Pancreas (tissue), 10 donors: ENCODE results near the gene H1-8. TPM values are rescaled to one million over a fixed set of nuclear protein-coding genes. Genes with fewer than 3 reads are reported as not detected.
A peak's percentile ranks its signal among the peaks of the same experiment; 100 is the strongest.

Experiments used
- ATAC-seq, 4 donors: fragments of 200-7000 bp; cut with Tn5 transposase; one replicate each; pipeline versions ENCODE4 v1.8.0 to v1.9.1; 2020; ENCODE audit warnings: mild to moderate bottlenecking in 4 of 4, moderate library complexity in 4 of 4
- DNase-seq, 6 donors: peaks; one replicate each; pipeline ENCODE4 v3.0.0-alpha.2; 2020
- FAIRE-seq: peaks from 2 replicates; lab custom pipeline; 2012; peaks lifted over from hg19 to GRCh38; lab: Jason Lieb, UNC
- H3K27ac ChIP-seq, 4 donors: fragments of 200-600 bp; sonication (generic); 1 replicate in 3 of 4; 2 replicates in 1 of 4; pipeline versions ENCODE4 v1.5.0 to v1.8.0; 2020
- H3K27me3 ChIP-seq, 4 donors: fragments of 200-600 bp; one replicate each; pipeline ENCODE4 v1.8.0; 2021
- H3K36me3 ChIP-seq, 3 donors: fragments of 200-600 bp; sonication (generic) in 1 of 3; one replicate each; pipeline versions ENCODE4 v1.5.0 to v1.8.0; 2020 to 2021
- H3K4me1 ChIP-seq, 3 donors: fragments of 200-600 bp; one replicate each; pipeline ENCODE4 v1.8.0; 2021
- H3K4me3 ChIP-seq, 4 donors: fragments of 200-600 bp; sonication (generic) in 2 of 4; one replicate each; pipeline versions ENCODE4 v1.5.0 to v1.8.0; 2020 to 2021
- H3K9me3 ChIP-seq, 4 donors: fragments of 200-600 bp; one replicate each; pipeline ENCODE4 v1.8.0; 2021
- WGBS, 2 donors: extraction: QIAGEN DNeasy Blood & Tissue Kit; methylation state at CpG; one replicate each; pipeline ENCODE4 v1.1.7; 2013; 5-methylcytosine and 5-hydroxymethylcytosine counted together
- intact Hi-C, 3 donors: fragments of 100-400 bp; cut with DNase I; formaldehyde crosslinking; loops; one replicate each; pipeline versions ENCODE4 v1.11.1 to v1.14.2; 2022
- polyA plus RNA-seq, 2 donors: library from polyadenylated mRNA; stranded (reverse); fragments of 200-250 nt; gene quantifications; one replicate each; pipeline ENCODE4 v1.2.3, GENCODE V29; 2013
- total RNA-seq, 6 donors: library from RNA; stranded (reverse); fragmentation: NEBNext Ultra II Directional in 4 of 6; extraction: Animal tissue kit (Norgen Biotek cat#: 25700) in 4 of 6; gene quantifications; one replicate each; pipeline versions ENCODE4 v1.2.1 to v1.2.4, GENCODE V29; 2021 to 2023
- TF ChIP-seq, protein P1 (sequence below), 4 donors: fragments of 200-600 bp; sonication (generic) in 3 of 4; IDR thresholded peaks; one replicate each; pipeline versions ENCODE4 v1.5.0 to v1.8.0; 2021; ENCODE audit warnings: antibody characterized with exemption in 4 of 4
- donor health status: healthy with polysubstance abuse.
- donor health status: DM: no; HTN: no; CAD: no; lungs with moderate emphysema.
- donor health status: DM: no; HTN: no; CAD: no.
- donor health status: control.
- donor health status: control.
- donor health status: Bipolar disorder and iron deficiency.
- donor health status: DM: yes; HTN: yes; CAD: no.
- donor health status: DM: no; HTN: no; CAD: no.
- donor health status: DM: no; HTN: no; CAD: no.
- donor health status: DM: yes; HTN: yes; CAD: no.

The H1-8 gene
- total and polyA plus RNA-seq, 8 donors = not detected

- intact Hi-C loops = no loop called here
- FAIRE-seq = no peak
- peaks cover 0 to 4% (median 0%) of the 10 kb centered on the region in 3 donors for H3K4me1 ChIP-seq
- 63 to 69% methylated on average over 6 of the region's 6 CpGs for WGBS, 2 donors
- H3K27ac ChIP-seq = no peak overlapping the region
- no peak overlapping the region for H3K4me3 ChIP-seq
- no peaks in the 10 kb centered on the region for H3K9me3 ChIP-seq
- TF ChIP-seq, protein P1, sequence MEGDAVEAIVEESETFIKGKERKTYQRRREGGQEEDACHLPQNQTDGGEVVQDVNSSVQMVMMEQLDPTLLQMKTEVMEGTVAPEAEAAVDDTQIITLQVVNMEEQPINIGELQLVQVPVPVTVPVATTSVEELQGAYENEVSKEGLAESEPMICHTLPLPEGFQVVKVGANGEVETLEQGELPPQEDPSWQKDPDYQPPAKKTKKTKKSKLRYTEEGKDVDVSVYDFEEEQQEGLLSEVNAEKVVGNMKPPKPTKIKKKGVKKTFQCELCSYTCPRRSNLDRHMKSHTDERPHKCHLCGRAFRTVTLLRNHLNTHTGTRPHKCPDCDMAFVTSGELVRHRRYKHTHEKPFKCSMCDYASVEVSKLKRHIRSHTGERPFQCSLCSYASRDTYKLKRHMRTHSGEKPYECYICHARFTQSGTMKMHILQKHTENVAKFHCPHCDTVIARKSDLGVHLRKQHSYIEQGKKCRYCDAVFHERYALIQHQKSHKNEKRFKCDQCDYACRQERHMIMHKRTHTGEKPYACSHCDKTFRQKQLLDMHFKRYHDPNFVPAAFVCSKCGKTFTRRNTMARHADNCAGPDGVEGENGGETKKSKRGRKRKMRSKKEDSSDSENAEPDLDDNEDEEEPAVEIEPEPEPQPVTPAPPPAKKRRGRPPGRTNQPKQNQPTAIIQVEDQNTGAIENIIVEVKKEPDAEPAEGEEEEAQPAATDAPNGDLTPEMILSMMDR (IDR thresholded peaks at IDR 0.05) = no peak
- H3K27me3 ChIP-seq = no peaks in the 10 kb centered on the region
- no peaks in the 10 kb centered on the region for H3K36me3 ChIP-seq
- DNase-seq = peak in 1 of 6 donors; percentile 43
- ATAC-seq = no peak
Observed at GRCh38 chr3:129553171-129553570, 10.2 kb downstream of the H1-8 start.

GRCh38 chr3:129553719-129554118 is 10.7 kb downstream of the H1-8 start:
- Histone ChIP-seq H3K4me1 (peaks cover 0 to 4% (median 0%) of the 10 kb centered on the region in 3 donors), H3K27ac (no peak overlapping the region), H3K27me3 (no peaks in the 10 kb centered on the region), H3K9me3 (no peaks in the 10 kb centered on the region), H3K4me3 (no peak overlapping the region), H3K36me3 (no peaks in the 10 kb centered on the region)
- TF ChIP-seq, protein P1 (IDR thresholded peaks at IDR 0.05) = no peak
- intact Hi-C loops = no loop called here
- ATAC-seq = no peak
- WGBS, 2 donors = 58 to 70% methylated on average over 15 of the region's 15 CpGs
- FAIRE-seq = no peak
- DNase-seq = peak in 1 of 6 donors; percentile 8

GRCh38 chr3:129554356-129555152 is 11.6 kb downstream of the H1-8 start:
- TF ChIP-seq, protein P1 (IDR thresholded peaks at IDR 0.05) = no peak
- no peaks in the 10 kb centered on the region for H3K27me3 ChIP-seq
- FAIRE-seq (no peak), DNase-seq (peak in 1 of 6 donors; percentile 16), ATAC-seq (no peak)
- H3K36me3 ChIP-seq = no peaks in the 10 kb centered on the region
- no peaks in the 10 kb centered on the region for H3K9me3 ChIP-seq
- no peaks in the 10 kb centered on the region for H3K4me1 ChIP-seq
- WGBS, 2 donors = 50 to 68% methylated on average over 13 of the region's 13 CpGs
- H3K27ac ChIP-seq = no peak overlapping the region
- intact Hi-C loops = no loop called here
- H3K4me3 ChIP-seq = no peak overlapping the region

DNA sequence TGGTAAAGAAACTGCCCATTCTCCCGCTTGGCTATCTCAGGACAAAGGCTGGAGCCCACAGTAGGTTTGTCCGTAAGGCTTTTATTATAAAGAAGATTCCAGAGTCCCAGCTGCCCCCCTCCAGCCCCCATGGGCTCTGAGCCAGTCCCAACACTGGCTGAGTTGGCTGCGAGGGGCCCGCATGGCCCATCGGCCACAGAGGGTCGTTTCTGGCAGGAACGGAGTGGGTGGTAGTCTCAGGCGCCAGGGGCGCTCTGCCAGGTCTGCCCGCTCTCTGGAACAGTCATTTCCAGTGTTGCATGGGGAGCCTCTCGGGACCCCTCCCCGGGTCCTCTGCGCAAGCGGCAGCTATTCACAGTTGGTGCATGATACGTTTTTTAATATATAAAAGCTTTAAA is 12.2 kb downstream of the H1-8 start:
- Histone ChIP-seq H3K36me3 (no peaks in the 10 kb centered on the region), H3K4me1 (no peaks in the 10 kb centered on the region), H3K9me3 (no peaks in the 10 kb centered on the region), H3K27me3 (no peaks in the 10 kb centered on the region), H3K27ac (no peak overlapping the region), H3K4me3 (no peak overlapping the region)
- 82 to 83% methylated on average over 15 of the region's 15 CpGs for WGBS, 2 donors
- DNase-seq = peak in 1 of 6 donors; percentile 32
- ATAC-seq = no peak
- intact Hi-C loops = no loop called here
- no peak for FAIRE-seq
- TF ChIP-seq, protein P1 (IDR thresholded peaks at IDR 0.05) = no peak
